Kidney (tissue), 14 donors: ENCODE measurements around the gene AKAP6. TPM values are rescaled to one million over a fixed set of nuclear protein-coding genes. Genes with fewer than 3 reads are reported as not detected.

Experiments
- DNase-seq, 5 donors: peaks; one replicate each; pipeline ENCODE4 v3.0.0-alpha.2; 2013 to 2020
- FAIRE-seq: peaks from 2 replicates; lab custom pipeline; 2012; peaks lifted over from hg19 to GRCh38; lab: Jason Lieb, UNC
- H3K27ac ChIP-seq, 2 donors: one replicate each; pipeline ENCODE4 v1.7.0; 2013; ENCODE audit warnings: low read depth in 2 of 2, low read length in 2 of 2, inconsistent platforms in 1 of 2
- H3K27me3 ChIP-seq: one replicate; pipeline ENCODE4 v1.7.1; 2013; ENCODE audit warnings: low read length, inconsistent platforms; ENCODE audit not compliant: control insufficient read depth, insufficient read depth
- H3K36me3 ChIP-seq, 3 donors: one replicate each; pipeline versions ENCODE4 v1.7.0 to v1.7.1; 2013; ENCODE audit warnings: low read length in 3 of 3, control low read depth in 1 of 3, inconsistent platforms in 1 of 3; ENCODE audit not compliant: insufficient read depth in 3 of 3, control insufficient read depth in 2 of 3
- H3K4me1 ChIP-seq, 3 donors: one replicate each; pipeline versions ENCODE4 v1.7.0 to v1.7.1; 2013; ENCODE audit warnings: low read length in 3 of 3, inconsistent platforms in 1 of 3, low read depth in 1 of 3; ENCODE audit not compliant: control insufficient read depth in 2 of 3, insufficient read depth in 2 of 3
- H3K4me3 ChIP-seq, 3 donors: one replicate each; pipeline versions ENCODE4 v1.7.0 to v1.8.1; 2013; ENCODE audit warnings: low read length in 3 of 3, control low read depth in 1 of 3, inconsistent platforms in 1 of 3
- H3K9ac ChIP-seq, 3 donors: one replicate each; pipeline versions ENCODE4 v1.7.0 to v1.7.1; 2013; ENCODE audit warnings: low read length in 3 of 3, control low read depth in 1 of 3, inconsistent platforms in 1 of 3
- H3K9me3 ChIP-seq, 3 donors: one replicate each; pipeline versions ENCODE4 v1.7.0 to v1.7.1; 2013; ENCODE audit warnings: low read length in 3 of 3, control low read depth in 1 of 3, inconsistent platforms in 1 of 3; ENCODE audit not compliant: control insufficient read depth in 2 of 3, insufficient read depth in 1 of 3
- CTCF ChIP-seq: IDR thresholded peaks from 3 replicates; pipeline ENCODE4 v1.5.1; 2012; ENCODE audit warnings: mild to moderate bottlenecking, moderate library complexity, borderline replicate concordance; ENCODE audit not compliant: insufficient read depth; ENCODE audit errors: extremely low read depth
- intact Hi-C: fragments of 100-400 bp; cut with DNase I; formaldehyde crosslinking; loops from one replicate; pipeline ENCODE4 v1.11.1; 2022
- polyA plus RNA-seq: library from polyadenylated mRNA; stranded (reverse); fragments of 350-450 nt; fragmentation: Illumina TruSeq; extraction: RNeasy Lipid Tissue Mini Kit (QIAGEN cat#74804); gene quantifications from one replicate; pipeline ENCODE4 v1.2.3, GENCODE V29; 2014; ENCODE audit warnings: low read depth, low replicate concordance; ENCODE audit not compliant: insufficient read depth
- total RNA-seq: library from RNA; stranded (reverse); fragmentation: NEBNext Ultra II Directional; extraction: Animal tissue kit (Norgen Biotek cat#: 25700); gene quantifications from one replicate; pipeline ENCODE4 v1.2.1, GENCODE V29; 2021
- donor health status: control.
- donor health status: control.
- donor health status: control.
- donor health status: control.
- donor health status: control.
- donor health status: DM: yes; HTN: yes; CAD: no.
- donor health status: Normal renal cell carcinoma (clear cell type).

AKAP6 gene
- total and polyA plus RNA-seq, 2 donors from 2014 or later, result 0.92 to 10.5 TPM

DNA sequence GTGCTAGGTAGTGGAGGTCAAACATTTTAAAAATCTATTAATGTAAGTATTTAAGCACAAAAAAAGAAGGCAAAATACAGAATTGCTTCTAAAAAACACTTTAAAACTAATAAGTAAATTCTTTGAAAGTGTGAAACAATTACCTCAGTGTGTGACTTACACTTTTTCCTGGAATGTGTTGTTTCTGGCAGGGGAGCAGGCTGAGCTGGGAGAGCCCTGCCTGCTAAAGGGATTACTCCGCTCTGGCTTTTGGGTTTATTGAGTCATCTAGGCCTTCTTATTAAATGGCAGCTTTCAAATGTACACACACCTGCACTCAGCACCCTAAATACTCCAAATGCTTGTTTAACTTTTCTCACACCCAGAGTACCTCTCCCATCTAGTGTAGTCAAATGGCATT lies 279.8 kb downstream of the AKAP6 start:
- H3K4me3 ChIP-seq, result no peak overlapping the region

GRCh38 chr14:32609388-32609787 lies 280.3 kb downstream of the AKAP6 start:
- Histone ChIP-seq H3K9me3 (no peaks in the 10 kb centered on the region), H3K9ac (no peak overlapping the region), H3K4me1 (no peaks in the 10 kb centered on the region), H3K36me3 (no peaks in the 10 kb centered on the region), H3K4me3 (no peak overlapping the region), H3K27me3 (no peaks in the 10 kb centered on the region), H3K27ac (no peak overlapping the region)
- intact Hi-C loops, result no loop called here
- TF ChIP-seq CTCF, result no peak
- FAIRE-seq (no peak), DNase-seq (no peak)

More for the DNA sequence above, 279.8 kb downstream of the AKAP6 start:
- no peak for TF ChIP-seq CTCF
- intact Hi-C loops, result no loop called here
- Histone ChIP-seq H3K9me3 (no peaks in the 10 kb centered on the region), H3K4me1 (no peaks in the 10 kb centered on the region), H3K27ac (no peak overlapping the region), H3K36me3 (no peaks in the 10 kb centered on the region), H3K27me3 (no peaks in the 10 kb centered on the region), H3K9ac (no peak overlapping the region)
- FAIRE-seq (no peak), DNase-seq (no peak)

GRCh38 chr14:32611752-32612151 lies 282.7 kb downstream of the AKAP6 start:
- H3K9ac ChIP-seq, result no peak overlapping the region
- H3K9me3 ChIP-seq, result no peaks in the 10 kb centered on the region
- no peak for TF ChIP-seq CTCF
- DNase-seq, result no peak
- H3K4me3 ChIP-seq, result no peak overlapping the region
- intact Hi-C loops, result no loop called here
- no peaks in the 10 kb centered on the region for H3K27me3 ChIP-seq
- no peak overlapping the region for H3K27ac ChIP-seq
- H3K36me3 ChIP-seq, result no peaks in the 10 kb centered on the region
- no peak for FAIRE-seq
- H3K4me1 ChIP-seq, result no peaks in the 10 kb centered on the region

DNA sequence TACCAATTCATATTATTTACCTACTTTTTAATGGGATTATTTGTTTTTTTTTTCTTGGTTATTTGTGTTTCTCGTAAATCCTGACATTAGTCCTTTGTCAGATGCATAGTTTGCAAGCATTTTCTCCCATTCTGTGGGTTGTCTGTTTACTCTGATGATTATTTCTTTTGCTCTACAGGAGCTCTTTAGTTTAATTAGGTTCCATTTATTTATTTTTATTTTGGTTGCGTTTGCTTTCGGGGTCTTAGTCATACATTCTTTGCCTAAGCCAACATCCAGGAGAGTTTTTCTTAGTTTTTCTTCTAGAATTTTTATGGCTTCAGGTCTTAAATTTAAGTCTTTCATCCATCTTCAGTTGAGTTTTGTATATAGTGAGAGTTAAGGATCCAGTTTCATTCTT lies 289.9 kb downstream of the AKAP6 start:
- intact Hi-C loops, result no loop called here
- Histone ChIP-seq H3K36me3 (no peaks in the 10 kb centered on the region), H3K9me3 (no peaks in the 10 kb centered on the region), H3K27me3 (no peaks in the 10 kb centered on the region), H3K4me3 (no peak overlapping the region), H3K9ac (no peak overlapping the region), H3K4me1 (no peaks in the 10 kb centered on the region), H3K27ac (no peak overlapping the region)
- no peak for DNase-seq
- no peak for FAIRE-seq
- no peak for TF ChIP-seq CTCF
